GM23338 (cell line): ENCODE results near the gene HNRNPC. TPM values are rescaled to one million over a fixed set of nuclear protein-coding genes. Genes with fewer than 3 reads are reported as not detected.

Source experiments
- ATAC-seq: fragments of 200-7000 bp; cut with Tn5 transposase; 3 replicates; pipeline ENCODE4 v1.9.1; 2020
- DNase-seq: peaks from one replicate; pipeline ENCODE4 v3.0.0-alpha.2; 2015; ENCODE audit warnings: low spot score
- H2AFZ ChIP-seq: fragments of 200-600 bp; sonication (generic); 2 replicates; pipeline ENCODE4 v1.8.0; 2016; ENCODE audit warnings: antibody characterized with exemption, mild to moderate bottlenecking, moderate library complexity
- H3F3A ChIP-seq: fragments of 200-600 bp; sonication (generic); replicated peaks from 2 replicates; pipeline ENCODE4 v1.8.0; 2017; ENCODE audit warnings: antibody characterized with exemption, mixed run types, low read depth
- H3K27ac ChIP-seq: fragments of 200-600 bp; sonication (generic); 2 replicates; pipeline ENCODE4 v1.6.1; 2016; ENCODE audit warnings: low read depth
- H3K27me3 ChIP-seq: fragments of 200-600 bp; sonication (generic); 2 replicates; pipeline ENCODE4 v1.8.0; 2016; ENCODE audit warnings: mild to moderate bottlenecking, mixed run types, moderate library complexity; ENCODE audit not compliant: insufficient read depth
- H3K36me3 ChIP-seq: fragments of 200-600 bp; sonication (generic); 2 replicates; pipeline ENCODE4 v1.8.0; 2016; ENCODE audit warnings: mild to moderate bottlenecking; ENCODE audit not compliant: insufficient read depth
- H3K4me1 ChIP-seq: fragments of 200-600 bp; sonication (generic); 2 replicates; pipeline ENCODE4 v1.8.0; 2016; ENCODE audit warnings: mild to moderate bottlenecking, moderate library complexity; ENCODE audit not compliant: insufficient read depth
- H3K4me2 ChIP-seq: fragments of 200-600 bp; sonication (generic); 2 replicates; pipeline ENCODE4 v1.7.1; 2017; ENCODE audit warnings: mixed run types
- H3K4me3 ChIP-seq: fragments of 200-600 bp; sonication (generic); 2 replicates; pipeline ENCODE4 v1.6.1; 2016; ENCODE audit warnings: mixed run types
- H3K79me2 ChIP-seq: fragments of 200-600 bp; sonication (generic); replicated peaks from 2 replicates; pipeline ENCODE4 v1.8.0; 2017; ENCODE audit warnings: mild to moderate bottlenecking; ENCODE audit not compliant: insufficient read depth
- H3K9me2 ChIP-seq: fragments of 200-600 bp; sonication (generic); 2 replicates; pipeline ENCODE4 v1.8.0; 2017; ENCODE audit not compliant: insufficient read depth
- H4K20me1 ChIP-seq: fragments of 200-600 bp; sonication (generic); replicated peaks from 2 replicates; pipeline ENCODE4 v1.8.0; 2017; ENCODE audit warnings: mild to moderate bottlenecking; ENCODE audit not compliant: insufficient read depth
- H3K27ac Mint-ChIP-seq: 2 replicates; pipeline ENCODE4 v1.8.0; 2020; ENCODE audit warnings: inconsistent platforms, mild to moderate bottlenecking, moderate library complexity, mixed read lengths
- H3K27me3 Mint-ChIP-seq: 3 replicates; pipeline ENCODE4 v1.8.0; 2022; ENCODE audit warnings: low read depth, mild to moderate bottlenecking, moderate library complexity, mixed read lengths, inconsistent platforms; ENCODE audit not compliant: insufficient read depth, poor library complexity
- H3K36me3 Mint-ChIP-seq: 3 replicates; pipeline ENCODE4 v1.8.0; 2021; ENCODE audit warnings: low read depth, mild to moderate bottlenecking, inconsistent platforms, moderate library complexity, mixed read lengths
- H3K4me1 Mint-ChIP-seq: 3 replicates; pipeline ENCODE4 v1.8.0; 2020; ENCODE audit warnings: mild to moderate bottlenecking, inconsistent platforms, mixed read lengths
- H3K4me3 Mint-ChIP-seq: 3 replicates; pipeline ENCODE4 v1.8.0; 2021; ENCODE audit warnings: moderate library complexity, mild to moderate bottlenecking, inconsistent platforms, mixed read lengths
- H3K9me3 Mint-ChIP-seq: 3 replicates; pipeline ENCODE4 v1.8.0; 2020; ENCODE audit warnings: moderate library complexity, mild to moderate bottlenecking, inconsistent platforms, mixed read lengths
- CREB1 ChIP-seq: fragments of 250-450 bp; sonication (Bioruptor Pico); IDR thresholded peaks from 2 replicates; pipeline ENCODE4 v1.5.0; 2020; ENCODE audit warnings: low read depth, mild to moderate bottlenecking, moderate library complexity
- CTCF ChIP-seq, 2 experiments: fragments of 200-600 bp in 1 of 2; sonication (generic) in 1 of 2; conservative IDR thresholded peaks; 2 replicates each; pipeline versions ENCODE4 v1.5.1 to v1.6.1; 2016 to 2017; ENCODE audit warnings: antibody characterized with exemption in 2 of 2, low read depth in 2 of 2, mild to moderate bottlenecking in 2 of 2, moderate library complexity in 1 of 2
- ETS1 ChIP-seq: IDR thresholded peaks from 2 replicates; pipeline ENCODE4 v1.6.1; 2016; ENCODE audit warnings: antibody characterized with exemption
- EZH2 ChIP-seq: fragments of 200-600 bp; sonication (generic); IDR thresholded peaks from one replicate; pipeline ENCODE4 v1.8.0; 2017; ENCODE audit warnings: antibody characterized with exemption, mild to moderate bottlenecking, low read depth; ENCODE audit not compliant: unreplicated experiment
- EZH2phosphoT487 ChIP-seq: fragments of 200-600 bp; sonication (generic); IDR thresholded peaks from one replicate; pipeline ENCODE4 v1.8.1; 2018; ENCODE audit warnings: antibody characterized with exemption; ENCODE audit not compliant: unreplicated experiment
- JUNB ChIP-seq: IDR thresholded peaks from one replicate; pipeline ENCODE4 v1.6.1; 2016; ENCODE audit warnings: antibody characterized with exemption; ENCODE audit not compliant: unreplicated experiment
- NANOG ChIP-seq: IDR thresholded peaks from 2 replicates; pipeline ENCODE4 v1.6.1; 2016; ENCODE audit warnings: antibody characterized with exemption, borderline replicate concordance
- POLR2AphosphoS5 ChIP-seq: IDR thresholded peaks from 2 replicates; pipeline ENCODE4 v1.6.1; 2016; ENCODE audit warnings: antibody characterized with exemption, low read depth
- REST ChIP-seq: IDR thresholded peaks from one replicate; pipeline ENCODE4 v1.6.1; 2018; ENCODE audit warnings: antibody characterized with exemption; ENCODE audit not compliant: unreplicated experiment
- STAT1 ChIP-seq: IDR thresholded peaks from one replicate; pipeline ENCODE4 v1.6.1; 2016; ENCODE audit warnings: antibody characterized with exemption; ENCODE audit not compliant: unreplicated experiment
- ZNF114 ChIP-seq: fragments of 250-450 bp; sonication (Bioruptor Pico); IDR thresholded peaks from 2 replicates; pipeline ENCODE4 v1.5.0; 2020; ENCODE audit warnings: mild to moderate bottlenecking, moderate library complexity
- ZNF331 ChIP-seq: fragments of 250-450 bp; sonication (Bioruptor Pico); IDR thresholded peaks from 2 replicates; pipeline ENCODE4 v1.5.0; 2020; ENCODE audit warnings: low read depth, mild to moderate bottlenecking, moderate library complexity
- ZNF462 ChIP-seq: fragments of 250-450 bp; sonication (Bioruptor Pico); IDR thresholded peaks from 2 replicates; pipeline ENCODE4 v1.5.0; 2020; ENCODE audit warnings: mild to moderate bottlenecking, moderate library complexity
- polyA plus RNA-seq: library from polyadenylated mRNA; unstranded; fragments of >200 nt; fragmentation: Nextera tagmentation; extraction: Ambion mirVana; gene quantifications from 2 replicates; pipeline ENCODE4 v1.2.1, GENCODE V29; 2016
- total RNA-seq: library from RNA; depleted of rRNA; stranded (reverse); fragments of >200 nt; shearing (Covaris generic); gene quantifications from 2 replicates; pipeline ENCODE4 v1.2.3, GENCODE V29; 2014

Gene HNRNPC
- total and polyA plus RNA-seq, 2 experiments from 2014 or later, result 1,259 to 1,296 TPM

GRCh38 chr14:21267886-21268616 lies 1.2 kb downstream of the HNRNPC start:
- peak overlapping the region; percentile 100 for H3K27ac Mint-ChIP-seq
- H3K36me3 ChIP-seq, result peaks cover 34% of the 10 kb centered on the region
- ATAC-seq (no peak), DNase-seq (no peak)
- H3K9me2 ChIP-seq, result no peaks in the 10 kb centered on the region
- H4K20me1 ChIP-seq, result peaks cover 52% of the 10 kb centered on the region
- H3K4me3 ChIP-seq, result peak overlapping the region; percentile 75
- H2AFZ ChIP-seq, result no peak overlapping the region
- peak overlapping the region; percentile 81 for H3K27ac ChIP-seq
- H3K27me3 Mint-ChIP-seq, result peaks cover 28% of the 10 kb centered on the region
- H3K4me1 ChIP-seq, result peaks cover 26% of the 10 kb centered on the region
- peaks cover 6% of the 10 kb centered on the region for H3K9me3 Mint-ChIP-seq
- TF ChIP-seq ZNF331 (no peak), CTCF (conservative IDR thresholded peaks at IDR 0.05; ENCODE audit: low read depth in 2 of 2) (no peak), STAT1 (no peak), EZH2 (no peak), CREB1 (CRISPR knock-in tag) (no peak), ZNF462 (CRISPR knock-in tag) (no peak), POLR2AphosphoS5 (no peak), EZH2phosphoT487 (no peak), NANOG (no peak), ZNF114 (CRISPR knock-in tag) (no peak), JUNB (no peak), ETS1 (no peak), REST (no peak)
- H3K4me3 Mint-ChIP-seq, result peak overlapping the region; percentile 100
- H3K27me3 ChIP-seq, result no peaks in the 10 kb centered on the region
- H3K36me3 Mint-ChIP-seq, result peaks cover 64% of the 10 kb centered on the region
- H3K4me2 ChIP-seq, result peak overlapping the region; percentile 84
- H3K4me1 Mint-ChIP-seq, result peaks cover 41% of the 10 kb centered on the region
- H3K79me2 ChIP-seq, result peaks cover 62% of the 10 kb centered on the region
- H3F3A ChIP-seq, result no peaks in the 10 kb centered on the region; the same call in 1 of the 2 replicates
